Measurements from ENCODE around the gene PTGER3. TPM values are rescaled to one million over a fixed set of nuclear protein-coding genes. Genes with fewer than 3 reads are reported as not detected.

Gene PTGER3
- total RNA-seq, 4 donors from 2014 or later: 0.31 to 10.3 (median 0.57) TPM

DNA sequence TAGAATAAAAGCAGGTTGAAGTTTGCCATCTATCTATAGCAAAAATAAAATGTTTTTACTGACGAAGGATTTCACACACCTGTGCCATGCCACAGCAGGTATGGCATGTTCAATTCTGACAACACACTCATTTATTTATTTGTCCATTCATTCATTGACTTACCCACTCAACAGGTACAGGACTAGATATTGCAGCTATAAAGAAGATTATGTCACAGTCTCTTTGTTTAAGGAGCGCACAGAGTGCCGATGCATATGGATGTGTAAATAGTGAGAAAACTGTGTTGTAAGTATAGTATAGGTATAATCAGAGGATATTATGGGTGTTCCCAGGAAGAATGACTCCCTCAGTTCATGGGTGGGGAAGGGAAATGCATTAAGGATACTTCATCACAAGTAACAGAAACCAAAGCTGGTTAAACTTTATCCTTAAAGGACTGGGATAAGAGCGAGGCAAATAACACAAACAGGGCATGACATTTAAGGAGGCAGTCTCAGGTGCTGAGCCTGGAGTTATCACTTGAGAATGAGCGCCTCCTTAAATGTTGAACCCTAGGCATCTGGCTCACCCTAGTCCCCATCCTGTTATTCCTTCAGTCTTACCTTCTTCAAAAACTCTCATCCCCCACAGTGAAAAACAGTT is 41.1 kb upstream of the PTGER3 start:
- H3K27ac ChIP-seq: peak overlapping the region in 3 of 4 donors; percentile 33 to 76 (median 42)
- WGBS, 2 donors: 83 to 85% methylated on average over 5 of the region's 5 CpGs
- no peak for DNase-seq

DNA sequence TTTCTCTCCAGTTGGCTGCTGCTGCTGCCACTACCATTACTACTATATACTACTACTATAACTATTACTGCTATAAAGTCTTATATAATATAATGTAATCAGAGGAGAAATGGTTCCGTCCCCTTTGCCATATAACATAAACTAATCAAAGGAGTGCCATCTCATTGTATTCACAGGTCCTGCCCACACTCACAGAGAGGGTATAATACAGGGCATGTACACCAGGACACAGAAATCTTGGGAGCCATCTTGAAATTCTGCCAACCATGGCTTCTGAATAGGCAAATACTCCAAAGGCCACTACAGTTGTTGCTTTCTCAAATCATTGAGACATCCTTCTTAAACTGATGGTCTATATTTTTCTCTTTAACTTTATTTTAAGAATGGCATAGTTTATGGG is 40.1 kb upstream of the PTGER3 start:
- no peak overlapping the region for H3K27ac ChIP-seq
- peaks cover 0 to 4% (median 0%) of the 10 kb centered on the region in 4 donors for H3K27me3 ChIP-seq
- H3K4me3 ChIP-seq: no peak overlapping the region
- no peaks in the 10 kb centered on the region for H3K36me3 ChIP-seq
- 100% methylated on average over 1 of the region's 1 CpG; no CpG with 5 or more reads in 1 of the 2 donors for WGBS, 2 donors
- intact Hi-C loops (cut with DNase I): no loop called here
- no peaks in the 10 kb centered on the region for H3K4me1 ChIP-seq
- DNase-seq: no peak
- TF ChIP-seq, protein P1, sequence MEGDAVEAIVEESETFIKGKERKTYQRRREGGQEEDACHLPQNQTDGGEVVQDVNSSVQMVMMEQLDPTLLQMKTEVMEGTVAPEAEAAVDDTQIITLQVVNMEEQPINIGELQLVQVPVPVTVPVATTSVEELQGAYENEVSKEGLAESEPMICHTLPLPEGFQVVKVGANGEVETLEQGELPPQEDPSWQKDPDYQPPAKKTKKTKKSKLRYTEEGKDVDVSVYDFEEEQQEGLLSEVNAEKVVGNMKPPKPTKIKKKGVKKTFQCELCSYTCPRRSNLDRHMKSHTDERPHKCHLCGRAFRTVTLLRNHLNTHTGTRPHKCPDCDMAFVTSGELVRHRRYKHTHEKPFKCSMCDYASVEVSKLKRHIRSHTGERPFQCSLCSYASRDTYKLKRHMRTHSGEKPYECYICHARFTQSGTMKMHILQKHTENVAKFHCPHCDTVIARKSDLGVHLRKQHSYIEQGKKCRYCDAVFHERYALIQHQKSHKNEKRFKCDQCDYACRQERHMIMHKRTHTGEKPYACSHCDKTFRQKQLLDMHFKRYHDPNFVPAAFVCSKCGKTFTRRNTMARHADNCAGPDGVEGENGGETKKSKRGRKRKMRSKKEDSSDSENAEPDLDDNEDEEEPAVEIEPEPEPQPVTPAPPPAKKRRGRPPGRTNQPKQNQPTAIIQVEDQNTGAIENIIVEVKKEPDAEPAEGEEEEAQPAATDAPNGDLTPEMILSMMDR (IDR thresholded peaks at IDR 0.05): no peak
- TF ChIP-seq POLR2A (IDR thresholded peaks at IDR 0.05): no peak
- H3K9me3 ChIP-seq: no peaks in the 10 kb centered on the region

More for the DNA sequence above, 41.1 kb upstream of the PTGER3 start:
- Histone ChIP-seq H3K4me1 (no peaks in the 10 kb centered on the region), H3K36me3 (no peaks in the 10 kb centered on the region), H3K27me3 (peaks cover 0 to under 1% (median 0%) of the 10 kb centered on the region in 4 donors), H3K4me3 (no peak overlapping the region), H3K9me3 (no peaks in the 10 kb centered on the region)
- intact Hi-C loops (cut with DNase I): no loop called here
- TF ChIP-seq POLR2A (IDR thresholded peaks at IDR 0.05): no peak
- TF ChIP-seq, protein P1 (IDR thresholded peaks at IDR 0.05): no peak

GRCh38 chr1:71087060-71087459 is 39.4 kb upstream of the PTGER3 start:
- no peak for DNase-seq
- no peak overlapping the region for H3K27ac ChIP-seq
- intact Hi-C loops (cut with DNase I): no loop called here

GRCh38 chr1:71086331-71086730 is 38.7 kb upstream of the PTGER3 start:
- H3K36me3 ChIP-seq: no peaks in the 10 kb centered on the region
- DNase-seq: no peak
- H3K27me3 ChIP-seq: peaks cover 0 to 4% (median 0%) of the 10 kb centered on the region in 4 donors
- TF ChIP-seq, protein P1 (IDR thresholded peaks at IDR 0.05): no peak
- TF ChIP-seq POLR2A (IDR thresholded peaks at IDR 0.05): no peak
- H3K9me3 ChIP-seq: no peaks in the 10 kb centered on the region
- H3K4me3 ChIP-seq: no peak overlapping the region
- no peak overlapping the region for H3K27ac ChIP-seq
- 48 to 63% methylated on average over 1 of the region's 1 CpG for WGBS, 2 donors
- intact Hi-C loops (cut with DNase I): no loop called here
- H3K4me1 ChIP-seq: peaks cover 0 to 5% (median 0%) of the 10 kb centered on the region in 3 donors

More at GRCh38 chr1:71087060-71087459, 39.4 kb upstream of the PTGER3 start:
- H3K36me3 ChIP-seq: no peaks in the 10 kb centered on the region
- no peaks in the 10 kb centered on the region for H3K4me1 ChIP-seq
- H3K9me3 ChIP-seq: no peaks in the 10 kb centered on the region
- H3K27me3 ChIP-seq: peaks cover 0 to 4% (median 0%) of the 10 kb centered on the region in 4 donors
- H3K4me3 ChIP-seq: no peak overlapping the region
- TF ChIP-seq, protein P1 (IDR thresholded peaks at IDR 0.05): no peak
- TF ChIP-seq POLR2A (IDR thresholded peaks at IDR 0.05): no peak

- peaks cover 0 to 2% (median 0%) of the 10 kb centered on the region in 3 donors for H3K36me3 ChIP-seq
- no peak for DNase-seq
- intact Hi-C loops (cut with DNase I): no loop called here
- peaks cover 4 to 24% (median 10%) of the 10 kb centered on the region in 3 donors for H3K4me1 ChIP-seq
- no peak overlapping the region for H3K4me3 ChIP-seq
- peaks cover 0 to 4% (median 0%) of the 10 kb centered on the region in 4 donors for H3K27me3 ChIP-seq
- H3K27ac ChIP-seq: no peak overlapping the region
- TF ChIP-seq, protein P1 (IDR thresholded peaks at IDR 0.05): no peak
- TF ChIP-seq POLR2A (IDR thresholded peaks at IDR 0.05): no peak
- H3K9me3 ChIP-seq: no peaks in the 10 kb centered on the region
- WGBS, 2 donors: 61 to 82% methylated on average over 2 of the region's 2 CpGs
Observed at GRCh38 chr1:71083271-71083670, 35.7 kb upstream of the PTGER3 start.
